NCI-H446 (cell line): ENCODE data around the gene SLC2A3.
"Not testable (repeated sequence)": the region's sequence is repeated elsewhere in the genome, so short reads cannot be mapped to it uniquely, and the experiment has no call there.

Source experiments
- DNase-seq, 2 experiments: peaks; one replicate each; lab custom pipeline; 2025; lab: John Stamatoyannopoulos, UW

Gene SLC2A3

GRCh38 chr12:7916936-7917335 lies 19.1 kb downstream of the SLC2A3 start:
- no peak for DNase-seq

- no peak for DNase-seq
Measured at GRCh38 chr12:7915661-7916403, 20.2 kb downstream of the SLC2A3 start.

GRCh38 chr12:7910106-7910505 lies 25.9 kb downstream of the SLC2A3 start:
- not testable (repeated sequence) for DNase-seq

- no peak for DNase-seq
Measured at GRCh38 chr12:7907009-7907408, 29.0 kb downstream of the SLC2A3 start.

GRCh38 chr12:7906303-7906702 lies 29.7 kb downstream of the SLC2A3 start:
- not testable (repeated sequence) for DNase-seq

- DNase-seq: not testable (repeated sequence)
Measured at GRCh38 chr12:7905600-7906125, 30.3 kb downstream of the SLC2A3 start.

GRCh38 chr12:7905071-7905470 lies 30.9 kb downstream of the SLC2A3 start:
- no peak for DNase-seq

GRCh38 chr12:7902416-7902815 lies 33.6 kb downstream of the SLC2A3 start:
- DNase-seq: not testable (repeated sequence)

GRCh38 chr12:7899755-7900154 lies 36.2 kb downstream of the SLC2A3 start:
- no peak for DNase-seq

GRCh38 chr12:7896726-7897125 lies 39.3 kb downstream of the SLC2A3 start:
- DNase-seq: not testable (repeated sequence)

- no peak for DNase-seq
Measured at GRCh38 chr12:7892186-7892980, 43.6 kb downstream of the SLC2A3 start.

- no peak for DNase-seq
Measured at GRCh38 chr12:7884689-7885088, 51.3 kb downstream of the SLC2A3 start.

GRCh38 chr12:7881736-7882120 lies 54.3 kb downstream of the SLC2A3 start:
- DNase-seq: not testable (repeated sequence)

GRCh38 chr12:7880952-7881735 lies 54.8 kb downstream of the SLC2A3 start:
- not testable (repeated sequence) for DNase-seq

GRCh38 chr12:7879246-7879645 lies 56.7 kb downstream of the SLC2A3 start:
- no peak for DNase-seq

- no peak for DNase-seq
Measured at GRCh38 chr12:7877420-7877819, 58.6 kb downstream of the SLC2A3 start.

- no peak for DNase-seq
Measured at GRCh38 chr12:7872566-7873319, 63.2 kb downstream of the SLC2A3 start, which contains the start of gene SLC2A14. Gene SLC2A14 (minus strand): TSS chr12:7872915. CDS start chr12:7869880, 3,035 bp downstream.

- no peak for DNase-seq
Measured at GRCh38 chr12:7870335-7870734, 65.7 kb downstream of the SLC2A3 start.
